GM21576 (cell line): ENCODE measurements around the gene LCE3D.
"Not testable (repeated sequence)": the region's sequence is repeated elsewhere in the genome, so short reads cannot be mapped to it uniquely, and the experiment has no call there.

Experiments used
- ATAC-seq: cut with Tn5 transposase; IDR thresholded peaks from one replicate; pipeline ENCODE4 v1.9.1; 2021; ENCODE audit warnings: mild to moderate bottlenecking, moderate library complexity; ENCODE audit not compliant: unreplicated experiment

LCE3D gene

DNA sequence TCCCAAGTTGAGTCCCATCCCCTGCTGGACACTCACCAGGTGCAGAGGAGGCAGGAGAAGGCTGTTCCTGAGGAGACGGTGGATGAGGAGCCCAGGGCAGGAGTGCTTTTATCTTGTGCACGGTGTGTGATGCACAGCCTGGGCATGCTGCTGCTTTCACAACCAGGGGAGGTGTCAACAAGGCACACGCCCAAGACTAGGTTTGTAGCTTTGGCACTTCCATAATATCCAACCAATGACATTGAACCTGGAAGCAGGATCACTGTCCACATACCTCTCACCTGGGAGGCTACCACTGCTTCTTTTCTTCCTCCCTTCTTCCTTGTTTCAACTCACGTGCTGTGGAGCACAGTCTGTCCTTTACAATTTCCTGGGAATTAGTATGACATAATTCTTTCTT is at the start of gene LCE3D:
Gene LCE3D, minus strand, starts transcription at position 84 of the 400 bp plus-strand sequence. CDS start 580 bp downstream, outside the sequence.
- ATAC-seq = no peak

GRCh38 chr1:152626744-152627143 is 46.4 kb upstream of the LCE3D start:
- no peak for ATAC-seq

- no peak for ATAC-seq
These were observed 43.0 kb upstream of the LCE3D start for GRCh38 chr1:152623203-152623844.

GRCh38 chr1:152622803-152623202 is 42.5 kb upstream of the LCE3D start, which contains the start of gene LCE3A:
LCE3A (minus strand) TSS chr1:152623103; CDS start chr1:152623103, 0 bp downstream.
- no peak for ATAC-seq

GRCh38 chr1:152621993-152622392 is 41.7 kb upstream of the LCE3D start:
- ATAC-seq = no peak

GRCh38 chr1:152613511-152613910 is 33.2 kb upstream of the LCE3D start, which contains the start of gene LCE3B:
LCE3B (plus strand) TSS chr1:152613811; CDS start chr1:152613811, 0 bp downstream.
- ATAC-seq = no peak

DNA sequence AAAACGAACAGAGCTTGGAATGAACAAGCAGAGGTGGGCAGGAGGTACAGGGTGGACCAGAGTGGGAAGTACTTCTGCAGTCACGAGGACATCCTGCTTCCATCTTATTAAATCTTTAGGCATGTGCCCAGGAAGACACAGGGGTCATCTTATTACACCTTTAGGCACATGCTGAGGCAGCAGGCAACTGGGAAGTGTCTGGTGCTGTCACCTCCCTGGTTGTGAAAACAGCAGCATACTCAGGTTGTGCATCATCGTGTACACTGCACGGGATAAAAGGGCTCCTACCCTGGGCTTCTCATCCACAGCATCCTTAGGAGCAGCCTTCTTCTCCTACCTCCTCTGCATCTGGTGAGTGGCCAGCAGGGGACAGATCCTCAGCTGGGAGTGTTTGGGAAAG is 19.6 kb upstream of the LCE3D start, which contains the start of gene LCE3C:
Gene LCE3C, plus strand, starts transcription at position 301 of the 400 bp plus-strand sequence. CDS start 498 bp downstream, outside the sequence.
- no peak for ATAC-seq

- ATAC-seq = no peak
These were observed 16.7 kb upstream of the LCE3D start for GRCh38 chr1:152596986-152597385.

DNA sequence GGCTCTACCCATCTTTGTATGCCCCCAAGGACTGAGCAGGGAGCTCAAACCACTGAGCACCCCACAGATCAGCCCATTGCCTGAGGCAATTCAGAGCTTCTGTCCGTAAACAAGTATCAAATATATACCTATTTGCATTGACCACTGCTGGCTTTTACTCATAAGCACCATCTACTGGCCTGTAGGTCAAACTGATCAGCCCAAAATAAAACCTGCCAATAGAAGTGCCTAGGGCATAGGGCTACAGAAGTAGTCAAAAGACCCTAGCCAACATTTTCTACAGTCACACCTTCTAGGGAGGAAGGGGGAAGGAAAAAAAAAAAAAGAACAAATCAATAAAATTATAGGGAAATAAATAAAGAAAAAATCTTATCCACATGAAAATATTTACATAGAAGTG is 5.3 kb upstream of the LCE3D start:
- no peak for ATAC-seq

DNA sequence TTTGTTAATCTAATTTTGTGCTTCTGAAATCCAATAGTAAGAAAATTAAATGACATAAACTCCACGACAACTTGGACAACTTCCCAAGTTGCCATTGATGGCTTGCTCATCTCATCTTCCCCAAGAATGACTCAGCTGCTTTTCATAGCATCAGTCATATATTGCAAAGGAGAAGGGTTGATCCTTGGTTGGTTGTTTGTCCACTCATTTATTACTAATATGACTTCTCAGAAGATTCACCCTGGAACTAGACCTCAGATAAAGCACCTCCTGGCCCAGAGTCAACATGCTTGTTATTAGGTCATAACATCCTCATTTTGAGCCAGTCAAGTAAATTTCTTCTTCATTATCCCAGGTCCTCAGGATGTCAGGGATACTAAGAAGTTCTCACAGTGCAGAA is 2.3 kb upstream of the LCE3D start:
- no peak for ATAC-seq

DNA sequence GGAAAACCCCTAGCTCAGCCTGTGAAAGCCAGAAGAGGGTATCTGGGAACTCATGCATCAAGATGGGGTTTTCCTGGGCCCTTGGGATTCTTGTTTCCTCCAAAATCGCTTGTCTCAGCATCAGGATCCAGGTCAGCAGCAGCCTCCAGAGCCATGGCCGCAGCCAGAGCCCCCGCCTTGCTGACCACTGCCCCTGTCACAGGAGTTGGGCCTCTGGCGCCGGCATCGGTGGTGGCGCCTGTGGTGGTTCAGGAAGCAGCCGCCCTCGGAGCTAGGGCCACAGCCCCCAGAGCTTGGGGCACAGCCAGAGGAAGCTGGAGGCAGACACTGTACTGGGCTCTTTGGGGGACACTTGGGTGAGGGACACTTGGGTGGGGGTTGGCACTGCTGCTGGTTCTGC is 790 bp downstream of the LCE3D start:
- not testable (repeated sequence) for ATAC-seq

DNA sequence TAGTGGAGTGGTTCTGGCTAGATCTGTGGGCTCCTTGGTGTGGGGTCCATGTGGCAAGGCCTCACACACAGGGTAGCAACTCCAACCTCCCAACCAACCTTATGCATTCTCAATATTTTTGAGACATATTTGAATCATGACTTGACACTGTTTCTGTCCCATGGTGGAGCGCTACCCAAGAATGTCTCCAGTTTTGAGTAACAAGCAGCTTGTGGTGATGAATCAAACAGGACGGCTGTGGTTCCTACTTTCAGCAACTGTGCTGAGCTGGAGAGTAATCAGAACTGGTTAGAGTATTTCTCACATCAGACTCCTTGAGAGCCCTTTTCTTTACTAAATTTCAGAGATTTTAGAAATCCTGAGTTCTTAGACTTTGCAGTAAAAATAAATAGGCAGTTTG is 3.1 kb downstream of the LCE3D start:
- no peak for ATAC-seq

DNA sequence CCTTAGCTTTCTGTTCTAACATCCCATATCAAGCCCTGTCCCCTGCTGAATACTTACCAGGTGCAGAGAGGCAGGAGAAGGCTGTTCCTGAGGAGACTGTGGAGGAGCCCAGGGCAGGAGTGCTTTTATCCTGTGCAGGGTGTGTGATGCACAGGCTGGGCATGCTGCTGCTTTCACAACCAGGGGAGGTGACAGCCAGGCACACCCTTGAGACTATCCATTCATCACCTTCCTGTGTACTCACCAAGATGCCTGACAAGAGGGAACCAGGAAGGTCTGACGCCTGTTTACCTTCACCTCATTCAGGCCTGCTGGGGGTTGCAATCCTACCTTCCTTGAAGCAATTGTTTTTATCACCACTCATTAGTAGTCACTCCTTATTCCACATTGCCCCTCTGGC is 13.6 kb downstream of the LCE3D start, which contains the start of gene LCE3E:
Gene LCE3E, minus strand, starts transcription at position 100 of the 400 bp plus-strand sequence. CDS start 572 bp downstream, outside the sequence.
- ATAC-seq = no peak

- ATAC-seq = no peak
These were observed 14.6 kb downstream of the LCE3D start for GRCh38 chr1:152565535-152566215.

GRCh38 chr1:152565115-152565514 is 15.2 kb downstream of the LCE3D start:
- no peak for ATAC-seq

GRCh38 chr1:152548358-152548757 is 32.0 kb downstream of the LCE3D start:
- ATAC-seq = not testable (repeated sequence)

- no peak for ATAC-seq
These were observed 33.6 kb downstream of the LCE3D start for GRCh38 chr1:152546704-152547103.

GRCh38 chr1:152543820-152544219 is 36.5 kb downstream of the LCE3D start:
- ATAC-seq = no peak

DNA sequence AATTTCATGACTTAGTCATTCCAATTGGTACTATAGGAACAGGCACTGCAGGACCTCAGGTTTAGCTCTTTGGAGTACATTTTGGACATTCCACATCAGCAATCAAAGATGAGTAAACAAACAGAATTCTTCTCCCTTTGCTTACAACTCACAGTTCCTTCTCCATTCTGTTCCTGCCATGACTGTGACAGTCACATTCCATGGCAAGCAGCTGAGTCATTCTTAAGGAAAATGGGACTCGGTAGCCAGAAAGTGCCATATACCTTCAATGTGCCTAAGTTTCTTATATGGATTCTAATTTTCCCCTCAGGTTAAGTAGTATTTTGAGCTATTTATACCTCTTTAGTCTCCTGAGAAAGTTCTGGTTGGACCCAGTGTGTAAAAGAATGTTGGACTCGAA is 40.4 kb downstream of the LCE3D start:
- ATAC-seq = no peak

DNA sequence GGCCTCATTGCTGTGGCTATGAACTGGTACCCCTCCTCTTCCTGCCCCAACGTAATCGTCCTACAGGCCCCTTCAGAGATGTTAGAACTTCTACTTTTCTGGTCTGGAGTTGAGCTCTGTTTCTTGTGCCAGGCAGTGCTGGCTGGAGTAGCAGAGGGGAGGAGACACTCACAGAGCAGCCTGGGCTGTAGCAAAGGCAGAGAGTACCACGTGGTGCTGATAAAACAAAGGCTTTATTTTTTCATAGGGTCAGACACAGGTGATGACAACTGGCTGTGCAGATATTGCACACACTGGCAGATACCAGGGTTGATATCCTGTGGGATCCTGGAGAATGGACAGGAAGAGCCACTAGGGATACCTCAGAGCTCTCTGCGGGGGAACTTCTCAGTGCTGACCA is 42.8 kb downstream of the LCE3D start:
- no peak for ATAC-seq

- ATAC-seq = no peak
These were observed 44.5 kb downstream of the LCE3D start for GRCh38 chr1:152535774-152536173.

GRCh38 chr1:152533327-152533938 is 46.9 kb downstream of the LCE3D start:
- no peak for ATAC-seq
